NK-92 treated with Interleukin-12 subunit alpha and Interleukin-12 subunit beta, amount 100 ng/mL, for 24 hours (cell line): ENCODE data around the gene ZNF138.
"Not testable (repeated sequence)": the region's sequence is repeated elsewhere in the genome, so short reads cannot be mapped to it uniquely, and the experiment has no call there.

Experiments
- DNase-seq: peaks from one replicate; lab custom pipeline; 2025; lab: John Stamatoyannopoulos, UW

Gene ZNF138

GRCh38 chr7:64838691-64839090 lies 44.5 kb downstream of the ZNF138 start:
- DNase-seq, result no peak

- DNase-seq, result no peak
Observed at GRCh38 chr7:64839910-64840309, 45.7 kb downstream of the ZNF138 start.

GRCh38 chr7:64849250-64849923 lies 55.2 kb downstream of the ZNF138 start:
- no peak for DNase-seq

GRCh38 chr7:64849924-64850499 lies 55.8 kb downstream of the ZNF138 start:
- DNase-seq, result no peak

- DNase-seq, result no peak
Observed at GRCh38 chr7:64853679-64854078, 59.5 kb downstream of the ZNF138 start.

- no peak for DNase-seq
Observed at GRCh38 chr7:64854969-64855368, 60.7 kb downstream of the ZNF138 start.

GRCh38 chr7:64863021-64863420 lies 68.8 kb downstream of the ZNF138 start:
- no peak for DNase-seq

GRCh38 chr7:64863530-64863929 lies 69.3 kb downstream of the ZNF138 start:
- not testable (repeated sequence) for DNase-seq

- DNase-seq, result no peak
Observed at GRCh38 chr7:64863969-64864368, 69.7 kb downstream of the ZNF138 start.

GRCh38 chr7:64867863-64868440 lies 73.7 kb downstream of the ZNF138 start:
- DNase-seq, result no peak

GRCh38 chr7:64868499-64868898 lies 74.3 kb downstream of the ZNF138 start:
- DNase-seq, result no peak

GRCh38 chr7:64869121-64869725 lies 75.0 kb downstream of the ZNF138 start:
- no peak for DNase-seq

GRCh38 chr7:64869912-64870562 lies 75.8 kb downstream of the ZNF138 start:
- DNase-seq, result no peak

GRCh38 chr7:64870656-64871055 lies 76.4 kb downstream of the ZNF138 start:
- no peak for DNase-seq

GRCh38 chr7:64871761-64872160 lies 77.5 kb downstream of the ZNF138 start:
- no peak for DNase-seq

- DNase-seq, result no peak
Observed at GRCh38 chr7:64872351-64873154, 78.3 kb downstream of the ZNF138 start.

- DNase-seq, result no peak
Observed at GRCh38 chr7:64873155-64873500, 78.9 kb downstream of the ZNF138 start.

- DNase-seq, result no peak
Observed at GRCh38 chr7:64873517-64873916, 79.3 kb downstream of the ZNF138 start.

- no peak for DNase-seq
Observed at GRCh38 chr7:64874114-64874513, 79.9 kb downstream of the ZNF138 start.

- DNase-seq, result no peak
Observed at GRCh38 chr7:64874562-64875250, 80.5 kb downstream of the ZNF138 start.

GRCh38 chr7:64875258-64875657 lies 81.0 kb downstream of the ZNF138 start:
- no peak for DNase-seq
